ENCODE measurements around the gene NSMF.

DNA sequence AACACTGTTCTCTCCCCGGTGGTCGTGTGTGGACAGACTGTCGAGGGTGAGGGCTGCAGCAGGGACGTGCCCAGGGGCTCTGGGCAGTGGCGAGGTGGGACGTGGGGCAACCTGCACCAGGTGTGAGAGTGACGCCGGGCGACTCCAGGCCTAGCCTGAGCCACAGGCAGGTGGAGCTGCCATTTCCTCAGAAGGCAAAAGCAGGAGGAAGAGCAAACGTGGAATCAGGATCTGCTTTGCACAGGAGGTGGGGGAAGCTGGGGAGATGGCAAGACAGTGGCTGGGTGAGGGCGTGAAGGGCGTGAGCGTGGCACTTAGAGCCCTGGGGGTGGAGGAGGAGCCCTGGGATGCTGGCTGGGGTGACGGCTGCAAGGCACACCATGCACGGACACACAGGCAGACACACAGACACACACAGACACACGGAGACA is 39.6 kb upstream of the NSMF start:
- no peak for TF ChIP-seq POLR2AphosphoS5 (IDR thresholded peaks at IDR 0.05)
- TF ChIP-seq CTCF (IDR thresholded peaks at IDR 0.05) = no peak
